ENCODE data around the gene CHST3.

DNA sequence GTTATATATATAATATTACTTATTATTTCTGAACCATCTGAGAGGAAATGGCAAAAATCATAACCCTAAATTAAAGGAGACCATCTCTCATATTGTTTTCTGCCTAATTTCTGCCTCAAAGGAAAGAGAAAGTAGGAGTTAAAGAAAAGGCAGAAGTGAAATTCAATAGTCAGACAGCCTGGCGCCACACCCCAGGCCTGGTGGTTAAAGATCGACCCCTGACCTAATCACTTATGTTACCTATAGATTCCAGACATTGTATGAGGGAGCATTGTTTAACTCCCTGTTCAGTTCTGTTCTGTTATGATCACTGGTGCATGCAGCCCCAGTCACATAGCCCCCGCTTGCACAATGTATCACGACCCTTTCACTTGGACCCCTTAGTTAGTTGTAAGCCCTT, 24.9 kb upstream of the CHST3 start:
- TF ChIP-seq SMC3 (IDR thresholded peaks at IDR 0.05) (no peak), POLR2A (IDR thresholded peaks at IDR 0.05; ENCODE audit: low read length) (no peak), CHD2 (IDR thresholded peaks at IDR 0.05; ENCODE audit: low read length, partially characterized antibody) (no peak), HOXB13 (CRISPR knock-in tag; IDR thresholded peaks at IDR 0.05; ENCODE audit: low read depth) (no peak), EP300 (IDR thresholded peaks at IDR 0.05) (no peak), RARB (CRISPR knock-in tag; IDR thresholded peaks at IDR 0.05) (no peak), CEBPB (IDR thresholded peaks at IDR 0.05) (no peak)
- TF ChIP-seq, protein P1, sequence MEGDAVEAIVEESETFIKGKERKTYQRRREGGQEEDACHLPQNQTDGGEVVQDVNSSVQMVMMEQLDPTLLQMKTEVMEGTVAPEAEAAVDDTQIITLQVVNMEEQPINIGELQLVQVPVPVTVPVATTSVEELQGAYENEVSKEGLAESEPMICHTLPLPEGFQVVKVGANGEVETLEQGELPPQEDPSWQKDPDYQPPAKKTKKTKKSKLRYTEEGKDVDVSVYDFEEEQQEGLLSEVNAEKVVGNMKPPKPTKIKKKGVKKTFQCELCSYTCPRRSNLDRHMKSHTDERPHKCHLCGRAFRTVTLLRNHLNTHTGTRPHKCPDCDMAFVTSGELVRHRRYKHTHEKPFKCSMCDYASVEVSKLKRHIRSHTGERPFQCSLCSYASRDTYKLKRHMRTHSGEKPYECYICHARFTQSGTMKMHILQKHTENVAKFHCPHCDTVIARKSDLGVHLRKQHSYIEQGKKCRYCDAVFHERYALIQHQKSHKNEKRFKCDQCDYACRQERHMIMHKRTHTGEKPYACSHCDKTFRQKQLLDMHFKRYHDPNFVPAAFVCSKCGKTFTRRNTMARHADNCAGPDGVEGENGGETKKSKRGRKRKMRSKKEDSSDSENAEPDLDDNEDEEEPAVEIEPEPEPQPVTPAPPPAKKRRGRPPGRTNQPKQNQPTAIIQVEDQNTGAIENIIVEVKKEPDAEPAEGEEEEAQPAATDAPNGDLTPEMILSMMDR (IDR thresholded peaks at IDR 0.05) = no peak

Data from A549 (cell line).